Left ventricle myocardium superior (tissue), 1 donor: ENCODE results near the gene SLC43A3. TPM values are rescaled to one million over a fixed set of nuclear protein-coding genes. Genes with fewer than 3 reads are reported as not detected.
A peak's percentile ranks its signal among the peaks of the same experiment; 100 is the strongest.
"Not testable (repeated sequence)": the region's sequence is repeated elsewhere in the genome, so short reads cannot be mapped to it uniquely, and the experiment has no call there.

Source experiments
- ATAC-seq: fragments of 200-7000 bp; cut with Tn5 transposase; one replicate; pipeline ENCODE4 v1.9.1; 2020; ENCODE audit warnings: mild to moderate bottlenecking, moderate library complexity
- DNase-seq: peaks from one replicate; pipeline ENCODE4 v3.0.0-alpha.2; 2020
- intact Hi-C: fragments of 100-400 bp; cut with micrococcal nuclease; formaldehyde crosslinking; loops from one replicate; pipeline ENCODE4 v1.11.0; 2022
- total RNA-seq: library from RNA; stranded (reverse); fragmentation: NEBNext Ultra II Directional; extraction: Animal tissue kit (Norgen Biotek cat#: 25700); gene quantifications from one replicate; pipeline ENCODE4 v1.2.1, GENCODE V29; 2021
- donor health status: DM: no; HTN: yes; CAD: no; lungs with severe emphysema.

SLC43A3 gene
- total RNA-seq, 1 donor from 2014 or later: 20.6 TPM

- ATAC-seq (no peak), DNase-seq (no peak)
- intact Hi-C loops: no loop called here
Measured at GRCh38 chr11:57460758-57461749, 34.1 kb upstream of the SLC43A3 start.

- intact Hi-C loops: no loop called here
- ATAC-seq (peak; percentile 39), DNase-seq (peak; percentile 63)
Measured at GRCh38 chr11:57460022-57460757, 33.3 kb upstream of the SLC43A3 start, which contains the start of gene RTN4RL2. Gene RTN4RL2 (plus strand): TSS chr11:57460528. CDS start chr11:57460866, 338 bp downstream.

- ATAC-seq: no peak
- DNase-seq: no peak
- intact Hi-C loops: no loop called here
Measured at GRCh38 chr11:57459164-57460021, 32.5 kb upstream of the SLC43A3 start.

- peak; percentile 71 for ATAC-seq
- intact Hi-C loops: no loop called here
- DNase-seq: peak; percentile 77
Measured at GRCh38 chr11:57458410-57459163, 31.7 kb upstream of the SLC43A3 start.

- intact Hi-C loops: no loop called here
- DNase-seq (no peak), ATAC-seq (no peak)
Measured at GRCh38 chr11:57458060-57458409, 31.1 kb upstream of the SLC43A3 start.

GRCh38 chr11:57457643-57458023, 30.7 kb upstream of the SLC43A3 start:
- DNase-seq: no peak
- no peak for ATAC-seq

GRCh38 chr11:57456960-57457642, 30.2 kb upstream of the SLC43A3 start:
- DNase-seq (peak; percentile 94), ATAC-seq (peak; percentile 89)
- intact Hi-C loops: no loop called here

More at GRCh38 chr11:57457643-57458023, 30.7 kb upstream of the SLC43A3 start:
- intact Hi-C loops: no loop called here

GRCh38 chr11:57453543-57454177, 26.7 kb upstream of the SLC43A3 start:
- intact Hi-C loops: no loop called here
- DNase-seq (no peak), ATAC-seq (no peak)

- no peak for ATAC-seq
- DNase-seq: no peak
- intact Hi-C loops: no loop called here
Measured at GRCh38 chr11:57446055-57446454, 19.1 kb upstream of the SLC43A3 start.

GRCh38 chr11:57445122-57445394, 18.1 kb upstream of the SLC43A3 start:
- ATAC-seq, DNase-seq, intact Hi-C loops: not testable (repeated sequence)

- intact Hi-C loops: no loop called here
- DNase-seq: no peak
- ATAC-seq: no peak
Measured at GRCh38 chr11:57444362-57445121, 17.6 kb upstream of the SLC43A3 start.

GRCh38 chr11:57440744-57441414, 14.0 kb upstream of the SLC43A3 start:
- DNase-seq: no peak
- no peak for ATAC-seq
- intact Hi-C loops: no loop called here

GRCh38 chr11:57439786-57440185, 12.9 kb upstream of the SLC43A3 start:
- intact Hi-C loops: loop anchor here (10.0 kb wide), 1 partner anchor 75 kb away; no protein-coding TSS in a partner anchor
- ATAC-seq (no peak), DNase-seq (no peak)

- no peak for DNase-seq
- intact Hi-C loops: loop anchor here (10.0 kb wide), 1 partner anchor 74 kb away; no protein-coding TSS in a partner anchor
Measured at GRCh38 chr11:57438345-57439285, 11.7 kb upstream of the SLC43A3 start.

GRCh38 chr11:57436031-57436430, 9.1 kb upstream of the SLC43A3 start:
- DNase-seq: no peak
- intact Hi-C loops: loop anchor here (10.0 kb wide), 1 partner anchor 71 kb away; no protein-coding TSS in a partner anchor

More at GRCh38 chr11:57438345-57439285, 11.7 kb upstream of the SLC43A3 start:
- no peak for ATAC-seq

More at GRCh38 chr11:57436031-57436430, 9.1 kb upstream of the SLC43A3 start:
- no peak for ATAC-seq
